CD4-positive, alpha-beta T cell treated with Interleukin-4 for 4 hours (primary cell): ENCODE results near the gene LETM1.

Source experiments
- DNase-seq: peaks from one replicate; pipeline ENCODE4 v3.0.0-alpha.2; 2020

The LETM1 gene

DNA sequence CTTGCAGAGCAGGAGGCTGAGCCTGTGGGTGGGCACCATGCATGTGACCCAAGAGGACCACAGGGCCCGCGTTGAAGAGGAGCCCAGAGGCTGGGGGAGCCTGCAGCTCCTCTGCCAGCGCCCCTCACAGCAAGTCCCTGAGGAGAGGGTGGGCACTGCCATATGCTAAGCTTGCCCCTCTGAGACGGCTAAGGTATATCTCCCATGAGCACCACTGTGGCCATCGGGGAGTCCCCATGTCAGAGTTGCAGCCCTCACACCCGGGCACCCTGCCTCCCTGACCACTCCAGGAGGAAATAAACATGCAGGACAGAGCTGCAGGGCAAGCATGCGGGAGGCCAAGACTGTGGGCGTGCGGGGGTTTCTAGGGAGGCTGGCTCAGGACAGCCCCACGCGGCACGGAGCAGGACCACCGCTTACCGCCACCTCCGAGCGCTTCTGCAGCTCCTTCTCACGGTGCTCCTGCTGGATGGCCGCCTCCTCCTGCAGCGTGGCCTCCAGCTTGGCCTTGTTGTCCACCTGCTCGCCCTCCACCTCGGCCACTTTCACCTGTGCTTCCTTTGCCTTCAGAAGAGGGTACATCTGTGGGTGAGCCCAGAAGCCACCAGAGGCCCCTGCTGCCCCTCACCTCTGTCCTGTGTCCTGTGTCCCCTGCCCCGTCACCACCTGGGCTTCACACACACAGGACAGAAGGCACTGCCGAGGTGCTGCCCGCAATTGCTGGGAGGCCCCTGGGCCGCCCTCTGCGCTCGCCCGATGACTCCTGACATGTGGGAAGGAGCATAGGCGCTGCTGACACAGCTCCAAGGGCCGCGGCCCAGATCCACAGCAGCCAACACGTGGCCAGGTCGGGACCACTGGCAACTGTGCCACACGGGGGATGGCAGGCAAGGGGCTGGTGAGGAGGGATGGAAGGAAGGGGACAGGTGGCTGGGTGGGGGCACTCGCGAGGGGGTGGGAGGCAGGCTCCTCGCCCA lies 33.1 kb downstream of the LETM1 start:
- no peak for DNase-seq

DNA sequence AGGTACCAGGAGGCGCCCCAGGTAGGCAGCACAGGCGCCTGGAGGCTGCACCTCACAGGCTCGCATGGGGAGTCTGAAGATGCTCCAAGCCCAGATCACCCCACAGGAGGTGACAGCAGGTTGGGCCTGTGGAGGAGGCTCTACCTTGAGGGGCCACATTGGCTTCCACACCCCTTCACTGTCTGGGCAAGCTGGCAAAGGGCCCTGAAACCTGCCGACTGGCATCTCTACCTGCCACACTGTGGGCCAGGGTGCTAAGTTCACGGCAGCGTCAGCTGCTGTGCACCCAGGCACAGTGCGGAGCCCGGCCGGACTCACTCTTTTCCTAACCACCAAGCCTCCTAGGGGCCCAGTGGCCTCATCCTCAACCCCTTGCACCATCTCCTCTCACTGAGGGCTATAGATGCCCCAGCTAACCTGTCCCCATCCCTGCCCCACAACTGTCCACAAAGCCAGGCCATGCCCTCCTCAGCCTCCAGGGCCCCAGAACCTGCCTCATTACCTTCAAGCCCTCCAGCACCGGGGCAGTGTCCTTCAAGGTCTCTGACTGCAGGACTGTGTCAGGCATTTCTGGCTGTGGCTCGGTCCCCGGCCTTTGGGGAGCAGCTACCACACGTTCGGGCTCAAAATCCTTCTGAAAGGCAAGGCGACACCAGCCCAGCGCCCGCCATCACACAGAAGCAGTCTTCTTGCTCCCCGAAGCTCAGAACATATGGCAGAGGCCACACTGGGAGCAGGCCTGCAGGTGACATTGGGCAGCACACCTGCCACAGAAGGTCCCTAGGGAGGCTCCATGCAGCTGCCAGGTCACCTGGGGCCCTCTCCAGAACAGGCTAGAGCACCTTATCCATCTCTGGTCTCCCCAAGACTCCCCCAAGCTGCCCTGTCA lies 34.0 kb downstream of the LETM1 start:
- DNase-seq = no peak

DNA sequence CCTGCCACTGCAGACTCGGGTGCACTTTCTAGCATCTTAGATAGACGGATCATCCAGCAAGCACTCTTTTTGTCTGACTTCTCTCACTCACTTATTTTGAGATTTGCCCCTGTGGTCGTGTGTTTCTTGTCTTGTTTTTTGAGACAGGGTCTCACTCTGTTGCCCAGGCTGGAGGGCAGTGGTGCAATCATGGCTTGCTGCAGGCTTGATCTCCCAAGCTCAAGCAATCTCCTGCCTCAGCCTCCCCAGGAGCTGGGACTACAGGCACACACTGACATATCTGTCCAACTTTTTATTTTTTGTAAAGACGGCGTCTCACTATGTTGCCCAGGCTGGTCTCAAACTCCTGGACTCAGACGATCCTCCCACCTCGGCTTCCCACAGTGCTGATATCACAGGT lies 36.1 kb downstream of the LETM1 start:
- DNase-seq = no peak

DNA sequence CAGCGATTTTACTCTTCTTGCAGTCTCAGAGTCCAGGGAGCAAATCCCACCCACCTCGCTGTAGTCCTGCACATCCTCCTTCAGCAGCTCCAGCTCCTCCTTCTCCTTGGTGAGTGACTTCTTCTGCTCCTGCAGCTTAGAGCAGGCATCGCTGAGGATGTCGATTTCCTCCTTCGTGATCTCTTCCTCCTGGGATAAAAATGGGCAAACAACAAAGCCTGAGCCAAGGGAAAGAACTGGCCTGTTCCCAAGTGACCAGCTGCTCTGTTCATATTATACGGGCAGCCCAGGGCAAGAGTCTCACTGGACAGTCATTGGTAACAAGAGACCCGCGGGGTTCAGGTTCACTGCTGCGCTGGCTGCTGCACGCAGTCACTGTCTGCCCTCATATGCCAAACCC lies 36.7 kb downstream of the LETM1 start:
- no peak for DNase-seq

GRCh38 chr4:1815997-1816860 lies 39.7 kb downstream of the LETM1 start:
- DNase-seq = no peak

DNA sequence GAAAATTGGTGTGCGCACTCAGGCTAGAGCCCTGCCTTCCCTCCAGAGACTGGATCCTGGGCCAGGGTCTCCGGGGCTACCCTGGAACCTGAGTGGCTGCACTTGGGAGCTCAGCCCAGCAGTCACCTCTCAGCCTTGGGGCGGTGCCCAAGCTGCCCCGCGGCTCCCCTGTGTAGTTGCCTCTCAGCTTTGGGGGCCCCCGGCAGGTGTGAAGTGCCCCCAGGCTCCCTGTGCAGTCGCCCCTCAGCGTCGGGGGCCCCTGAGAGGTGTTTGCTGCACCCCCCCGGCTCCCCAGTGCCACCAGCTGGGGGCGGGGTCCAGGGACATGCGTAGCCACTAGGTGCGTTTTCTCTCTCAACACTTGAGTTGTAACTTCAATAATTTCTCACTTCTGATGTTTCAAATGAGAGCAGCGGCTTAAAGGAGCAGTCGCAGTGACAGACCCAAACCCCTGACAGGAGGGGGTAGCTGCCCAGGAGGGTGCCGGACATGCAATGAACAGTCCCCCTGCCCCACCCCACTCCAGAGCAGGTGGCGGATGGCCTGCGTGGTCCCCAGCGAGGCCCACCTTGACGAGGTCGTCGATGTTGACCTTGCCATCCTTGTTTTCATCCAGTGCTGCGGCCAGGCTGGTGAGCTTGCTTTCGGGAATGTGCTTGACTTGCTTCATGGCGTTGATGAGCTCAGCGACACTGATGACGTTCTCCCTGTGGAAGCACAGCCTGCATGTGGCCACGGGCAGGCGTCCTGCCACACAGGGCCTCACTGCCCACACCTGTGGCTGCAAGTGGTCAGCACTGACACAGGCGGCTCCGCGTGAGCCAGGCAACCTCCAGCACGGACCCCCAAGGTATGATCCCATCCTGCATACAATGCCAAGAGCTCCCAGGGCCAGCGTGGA lies 40.6 kb downstream of the LETM1 start:
- DNase-seq = no peak

- DNase-seq = no peak
Measured at GRCh38 chr4:1814453-1814852, 41.5 kb downstream of the LETM1 start.

DNA sequence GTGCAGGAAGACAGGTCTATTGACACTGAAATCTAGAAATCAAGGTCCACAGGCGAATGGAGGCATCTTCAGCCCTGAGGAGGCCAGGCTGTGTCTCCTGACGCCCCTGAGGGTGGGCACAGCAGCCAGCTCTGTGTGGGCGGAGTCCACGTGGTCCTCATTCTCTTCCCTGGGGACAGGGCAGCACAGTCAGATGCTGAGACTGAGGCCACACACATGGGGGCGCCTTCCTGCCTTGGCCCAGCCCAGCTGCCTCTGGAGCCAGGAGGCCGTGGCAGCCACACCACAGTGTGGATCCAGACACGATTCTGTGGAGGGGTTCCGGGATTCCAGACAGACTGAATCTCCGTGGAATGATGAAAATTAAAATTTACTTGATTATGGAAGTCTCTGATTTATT lies 42.0 kb downstream of the LETM1 start:
- no peak for DNase-seq

DNA sequence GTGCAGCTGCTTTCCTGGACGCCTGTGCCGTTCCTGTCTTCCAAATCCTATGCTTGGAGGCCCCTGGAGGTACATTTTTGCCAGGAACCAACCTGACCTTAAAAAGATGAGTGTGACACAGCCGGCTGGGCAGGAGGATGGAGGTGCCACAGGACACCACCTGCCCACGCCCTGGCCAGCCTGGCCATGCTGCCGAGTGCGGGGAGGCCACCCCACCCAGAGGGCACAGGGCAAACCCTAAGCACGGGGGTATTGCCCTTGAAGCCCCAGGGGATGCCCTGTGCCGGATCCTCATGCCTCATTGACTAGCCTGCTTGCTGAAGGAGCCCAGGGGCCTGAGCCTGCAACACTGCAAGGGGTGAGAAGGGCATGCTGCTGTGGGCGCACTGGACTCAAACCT lies 42.7 kb downstream of the LETM1 start:
- DNase-seq = no peak

DNA sequence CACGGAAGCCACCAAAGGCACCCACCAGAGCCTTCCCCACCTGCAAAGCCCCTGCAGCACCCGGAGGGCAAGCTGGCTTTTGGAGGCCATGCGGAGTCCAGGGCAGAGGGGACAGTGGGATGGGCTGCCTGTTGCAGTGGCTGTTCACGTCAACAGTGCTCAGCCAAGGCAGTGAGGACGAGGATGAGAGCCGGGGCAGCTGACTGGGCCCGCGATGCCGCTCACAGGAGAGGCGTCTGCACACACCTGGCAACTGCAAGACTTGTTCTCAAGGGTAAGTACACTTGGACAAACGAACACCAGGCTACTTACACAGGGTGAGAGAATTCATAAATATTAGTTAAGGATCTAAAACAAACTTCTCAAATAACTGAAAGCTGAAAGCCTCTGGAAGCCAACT lies 43.2 kb downstream of the LETM1 start:
- DNase-seq = no peak

DNA sequence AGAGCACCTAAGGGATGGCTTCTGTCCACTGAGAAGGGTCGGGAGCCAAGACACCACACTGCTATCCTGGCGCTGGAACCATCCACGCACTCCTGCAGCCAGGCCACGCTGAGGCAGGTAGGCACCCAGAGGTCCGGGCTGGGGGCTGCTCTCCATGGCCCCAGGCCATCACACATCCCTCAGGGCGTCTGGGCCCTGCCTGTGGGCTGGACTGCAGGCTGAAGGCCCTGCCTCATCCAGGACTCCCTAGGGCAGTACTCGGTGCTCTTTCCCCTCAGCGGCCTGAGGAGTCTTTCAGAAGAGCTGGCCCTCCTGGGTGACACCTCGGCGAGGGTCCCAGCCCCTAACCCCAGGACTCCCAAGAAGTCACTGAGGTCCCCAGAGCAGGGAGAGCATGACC lies 45.2 kb downstream of the LETM1 start:
- no peak for DNase-seq

- DNase-seq = peak; percentile 44
Measured at GRCh38 chr4:1809754-1810502, 46.0 kb downstream of the LETM1 start.

DNA sequence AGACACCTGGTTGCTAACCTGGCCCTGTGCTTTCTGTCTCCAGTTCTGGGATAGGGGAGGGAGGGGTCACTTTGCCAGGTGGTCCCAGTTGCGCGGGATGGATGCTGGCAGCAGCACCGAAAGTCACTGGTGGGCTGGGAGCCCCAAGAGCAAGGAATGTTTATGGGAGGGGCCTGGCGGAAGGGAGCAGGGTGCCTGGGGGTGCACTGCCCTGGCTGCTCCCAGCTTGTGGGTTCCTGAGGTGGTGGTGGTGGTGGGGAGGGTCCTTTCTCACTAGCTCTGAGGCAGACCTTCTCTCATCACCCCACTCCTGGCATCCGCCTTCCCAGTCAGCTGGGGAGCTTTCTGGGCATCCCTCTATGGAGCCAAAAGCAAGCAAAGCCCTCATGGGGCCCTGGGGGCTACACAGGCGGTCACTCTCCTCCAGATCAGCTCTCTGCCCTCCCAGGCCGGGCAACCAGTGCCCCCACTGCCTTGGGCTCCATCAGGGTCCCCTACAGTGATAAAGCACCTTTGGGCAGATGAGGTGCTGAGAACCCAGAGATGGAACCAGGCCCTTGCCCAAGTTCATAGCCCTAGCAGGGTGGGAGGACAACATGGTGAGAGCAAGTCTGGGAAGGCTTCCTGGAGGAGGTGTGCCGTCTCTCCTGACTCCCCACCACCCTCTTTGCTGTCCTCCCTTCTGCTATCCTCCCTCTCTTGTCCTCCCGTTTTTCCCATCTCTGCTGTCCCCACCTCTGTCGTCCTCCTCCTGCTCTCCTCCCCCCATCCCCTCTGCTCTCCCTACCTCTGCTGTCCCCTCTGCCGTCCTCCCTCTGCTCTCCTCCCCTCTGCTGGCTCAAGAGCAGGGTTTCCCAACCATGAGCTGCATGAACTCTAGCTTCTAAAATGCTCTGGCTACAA lies 46.9 kb downstream of the LETM1 start:
- DNase-seq = no peak

DNA sequence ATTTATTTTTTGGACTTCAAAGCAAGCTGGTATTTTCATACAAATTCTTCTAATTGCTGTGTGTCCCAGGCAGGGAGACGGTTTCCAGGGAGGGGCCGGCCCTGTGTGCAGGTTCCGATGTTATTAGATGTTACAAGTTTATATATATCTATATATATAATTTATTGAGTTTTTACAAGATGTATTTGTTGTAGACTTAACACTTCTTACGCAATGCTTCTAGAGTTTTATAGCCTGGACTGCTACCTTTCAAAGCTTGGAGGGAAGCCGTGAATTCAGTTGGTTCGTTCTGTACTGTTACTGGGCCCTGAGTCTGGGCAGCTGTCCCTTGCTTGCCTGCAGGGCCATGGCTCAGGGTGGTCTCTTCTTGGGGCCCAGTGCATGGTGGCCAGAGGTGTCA lies 47.6 kb downstream of the LETM1 start:
- no peak for DNase-seq

DNA sequence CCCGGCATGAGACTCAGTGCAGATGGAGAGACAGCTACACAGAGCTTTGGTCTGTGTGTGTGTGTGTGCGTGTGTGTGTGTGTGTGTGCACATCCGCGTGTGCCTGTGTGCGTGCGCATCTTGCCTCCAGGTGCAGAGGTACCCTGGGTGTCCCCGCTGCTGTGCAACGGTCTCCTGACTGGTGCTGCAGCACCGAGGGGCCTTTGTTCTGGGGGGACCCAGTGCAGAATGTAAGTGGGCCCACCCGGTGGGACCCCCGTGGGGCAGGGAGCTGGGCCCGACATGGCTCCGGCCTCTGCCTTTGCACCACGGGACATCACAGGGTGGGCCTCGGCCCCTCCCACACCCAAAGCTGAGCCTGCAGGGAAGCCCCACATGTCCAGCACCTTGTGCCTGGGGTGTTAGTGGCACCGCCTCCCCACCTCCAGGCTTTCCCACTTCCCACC lies 48.6 kb downstream of the LETM1 start:
- no peak for DNase-seq

DNA sequence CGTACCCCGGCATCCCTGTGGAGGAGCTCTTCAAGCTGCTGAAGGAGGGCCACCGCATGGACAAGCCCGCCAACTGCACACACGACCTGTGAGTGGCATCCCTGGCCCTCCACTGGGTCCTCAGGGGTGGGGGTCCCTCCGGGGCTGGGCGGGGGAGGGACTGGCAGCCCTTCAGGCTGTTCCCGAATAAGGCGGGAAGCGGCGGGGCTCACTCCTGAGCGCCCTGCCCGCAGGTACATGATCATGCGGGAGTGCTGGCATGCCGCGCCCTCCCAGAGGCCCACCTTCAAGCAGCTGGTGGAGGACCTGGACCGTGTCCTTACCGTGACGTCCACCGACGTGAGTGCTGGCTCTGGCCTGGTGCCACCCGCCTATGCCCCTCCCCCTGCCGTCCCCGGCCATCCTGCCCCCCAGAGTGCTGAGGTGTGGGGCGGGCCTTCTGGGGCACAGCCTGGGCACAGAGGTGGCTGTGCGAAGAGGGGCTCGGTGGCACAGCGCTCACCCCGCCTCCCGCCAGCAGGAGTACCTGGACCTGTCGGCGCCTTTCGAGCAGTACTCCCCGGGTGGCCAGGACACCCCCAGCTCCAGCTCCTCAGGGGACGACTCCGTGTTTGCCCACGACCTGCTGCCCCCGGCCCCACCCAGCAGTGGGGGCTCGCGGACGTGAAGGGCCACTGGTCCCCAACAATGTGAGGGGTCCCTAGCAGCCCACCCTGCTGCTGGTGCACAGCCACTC lies 49.2 kb downstream of the LETM1 start:
- DNase-seq = no peak

DNA sequence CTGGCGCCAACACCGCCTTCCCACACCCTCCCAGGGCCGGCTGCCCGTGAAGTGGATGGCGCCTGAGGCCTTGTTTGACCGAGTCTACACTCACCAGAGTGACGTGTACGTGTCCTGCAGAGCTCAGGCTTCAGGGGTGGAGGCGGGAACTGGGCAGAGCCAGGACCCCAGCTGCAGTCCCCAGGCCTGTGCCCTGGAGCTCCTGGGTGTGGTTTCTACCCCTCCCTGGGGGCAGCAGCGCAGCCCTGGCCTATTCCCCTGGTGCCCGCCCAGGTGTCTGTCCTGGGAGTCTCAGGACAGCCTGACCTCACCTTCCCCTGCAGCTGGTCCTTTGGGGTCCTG lies 49.8 kb downstream of the LETM1 start:
- DNase-seq = no peak

DNA sequence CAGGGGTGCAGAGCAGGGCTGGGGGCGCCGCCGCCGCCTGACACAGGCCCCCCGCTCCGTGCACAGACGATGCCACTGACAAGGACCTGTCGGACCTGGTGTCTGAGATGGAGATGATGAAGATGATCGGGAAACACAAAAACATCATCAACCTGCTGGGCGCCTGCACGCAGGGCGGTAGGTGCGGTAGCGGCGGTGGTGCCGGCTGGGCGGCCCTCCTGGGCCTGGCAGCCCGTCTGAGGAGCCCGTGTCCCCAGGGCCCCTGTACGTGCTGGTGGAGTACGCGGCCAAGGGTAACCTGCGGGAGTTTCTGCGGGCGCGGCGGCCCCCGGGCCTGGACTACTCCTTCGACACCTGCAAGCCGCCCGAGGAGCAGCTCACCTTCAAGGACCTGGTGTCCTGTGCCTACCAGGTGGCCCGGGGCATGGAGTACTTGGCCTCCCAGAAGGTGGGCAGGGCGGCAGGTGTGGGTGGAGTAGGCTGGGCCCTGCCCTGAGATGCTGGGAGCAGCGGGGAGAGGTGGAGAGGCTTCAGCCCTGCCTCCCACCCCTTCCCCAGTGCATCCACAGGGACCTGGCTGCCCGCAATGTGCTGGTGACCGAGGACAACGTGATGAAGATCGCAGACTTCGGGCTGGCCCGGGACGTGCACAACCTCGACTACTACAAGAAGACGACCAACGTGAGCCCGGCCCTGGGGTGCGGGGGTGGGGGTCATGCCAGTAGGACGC lies 50.3 kb downstream of the LETM1 start:
- no peak for DNase-seq
